Duodenal mucosa (tissue), 2 donors: ENCODE data around the gene RUNX3.

Source experiments
- H3K27ac ChIP-seq: one replicate; pipeline ENCODE4 v1.7.0; 2013; ENCODE audit warnings: low read depth, low read length
- H3K27me3 ChIP-seq, 2 donors: one replicate each; pipeline ENCODE4 v1.7.0; 2013; ENCODE audit warnings: low read length in 2 of 2, control low read depth in 1 of 2; ENCODE audit not compliant: insufficient read depth in 2 of 2, control insufficient read depth in 1 of 2
- H3K36me3 ChIP-seq, 2 donors: one replicate each; pipeline ENCODE4 v1.7.0; 2013; ENCODE audit warnings: low read length in 2 of 2, control low read depth in 1 of 2; ENCODE audit not compliant: insufficient read depth in 2 of 2, control insufficient read depth in 1 of 2
- H3K4me1 ChIP-seq, 2 donors: one replicate each; pipeline ENCODE4 v1.7.0; 2013; ENCODE audit warnings: low read length in 2 of 2, control low read depth in 1 of 2; ENCODE audit not compliant: insufficient read depth in 2 of 2, control insufficient read depth in 1 of 2
- H3K4me3 ChIP-seq, 2 donors: one replicate each; pipeline ENCODE4 v1.7.0; 2013; ENCODE audit warnings: low read length in 2 of 2, low read depth in 1 of 2
- H3K9ac ChIP-seq, 2 donors: one replicate each; pipeline ENCODE4 v1.7.0; 2013; ENCODE audit warnings: low read length in 2 of 2, low read depth in 1 of 2
- H3K9me3 ChIP-seq, 2 donors: one replicate each; pipeline ENCODE4 v1.7.0; 2013; ENCODE audit warnings: low read length in 2 of 2, control low read depth in 1 of 2; ENCODE audit not compliant: control insufficient read depth in 1 of 2

The RUNX3 gene

DNA sequence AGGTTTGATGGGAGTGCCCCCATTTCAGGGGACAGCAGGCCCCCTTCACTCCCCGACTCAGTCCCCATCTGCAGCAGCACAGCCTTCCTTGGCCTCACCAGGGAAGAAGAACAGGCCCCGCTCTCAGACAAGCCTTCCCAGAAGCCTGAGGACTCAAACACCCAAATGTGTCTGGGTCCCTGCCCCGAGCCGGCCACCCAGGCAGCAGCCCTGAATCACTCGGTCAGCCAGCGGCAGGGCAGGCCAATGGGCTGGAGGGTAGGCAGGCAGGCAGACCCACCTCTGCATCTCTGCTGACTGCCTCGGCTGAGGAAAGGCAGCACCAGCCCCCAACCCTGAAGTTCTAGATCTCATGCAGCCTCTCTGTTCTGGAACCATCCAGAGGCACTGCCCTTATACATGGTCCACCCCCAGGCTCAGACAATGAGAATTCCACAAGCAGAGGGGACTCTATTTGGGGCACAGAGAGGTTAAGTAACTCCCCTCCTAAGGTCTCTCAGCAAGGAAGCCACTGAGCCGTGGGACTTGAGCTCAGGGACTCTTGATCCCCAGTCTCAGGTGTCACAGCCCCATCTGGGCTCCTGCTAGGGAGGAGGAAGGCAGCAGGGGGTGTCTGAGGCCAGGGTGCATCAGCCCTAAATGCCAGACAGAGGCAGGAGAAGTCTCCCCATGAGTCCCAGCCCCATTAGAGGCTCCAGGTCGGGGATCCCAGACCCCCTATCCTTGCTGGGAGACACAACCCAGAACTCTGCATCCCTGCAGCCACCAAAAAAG lies 33.2 kb upstream of the RUNX3 start:
- H3K27ac ChIP-seq: no peak overlapping the region

DNA sequence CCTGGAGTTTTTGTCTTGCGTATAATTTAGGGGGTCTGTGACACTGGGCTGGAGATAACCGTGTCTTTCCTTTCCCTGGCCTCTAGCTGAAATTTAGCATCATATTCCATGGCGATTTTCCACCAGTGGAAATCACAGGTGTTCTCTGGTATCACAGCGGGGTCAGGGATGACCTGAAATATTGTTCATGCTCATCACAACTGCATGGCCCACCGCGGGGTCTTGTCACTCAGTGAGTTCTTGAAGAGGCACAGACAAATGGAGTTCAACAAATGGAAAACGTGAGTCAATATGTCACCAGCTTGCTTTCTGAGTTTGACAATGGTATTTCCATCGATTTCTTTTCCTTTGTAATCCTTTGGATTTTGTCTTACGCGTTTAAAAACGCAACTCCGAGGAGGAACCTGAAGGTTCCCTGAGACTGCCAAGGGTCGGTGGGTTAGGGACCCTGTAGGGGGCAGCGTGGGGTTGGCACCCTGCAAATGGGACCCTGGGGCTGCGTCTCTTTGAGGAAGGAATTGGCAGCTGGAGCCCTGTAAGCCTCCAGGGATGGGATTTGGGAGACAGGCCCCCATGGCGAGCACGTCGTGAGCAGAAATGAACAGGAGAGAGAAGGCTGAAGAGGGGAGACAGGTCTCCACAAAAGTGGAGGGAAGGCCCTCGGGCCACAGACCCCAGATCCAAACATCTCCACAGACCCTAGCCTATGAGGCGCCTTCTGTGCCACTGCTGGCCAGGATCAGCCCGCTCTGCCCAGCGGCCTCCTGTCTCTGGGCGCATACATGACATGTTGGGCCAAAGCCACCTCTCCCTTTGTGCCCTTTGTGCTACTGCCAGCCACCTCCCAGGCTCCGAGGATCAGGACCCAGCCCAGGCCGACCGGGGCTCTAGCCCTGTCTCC lies 32.1 kb upstream of the RUNX3 start:
- peaks cover 0 to 7% of the 10 kb centered on the region in 2 donors for H3K4me1 ChIP-seq
- H3K9me3 ChIP-seq: no peaks in the 10 kb centered on the region
- no peaks in the 10 kb centered on the region for H3K27me3 ChIP-seq
- H3K36me3 ChIP-seq: no peaks in the 10 kb centered on the region
- H3K9ac ChIP-seq: peak overlapping the region in 1 of 2 donors; percentile 39
- H3K4me3 ChIP-seq: peak overlapping the region; percentile 7 to 59
- no peak overlapping the region for H3K27ac ChIP-seq

More for the DNA sequence above, 33.2 kb upstream of the RUNX3 start:
- Histone ChIP-seq H3K4me3 (peak overlapping the region; percentile 23 to 59), H3K9ac (peak overlapping the region; percentile 39 to 45), H3K9me3 (no peaks in the 10 kb centered on the region), H3K36me3 (no peaks in the 10 kb centered on the region), H3K4me1 (peaks cover 0 to 7% of the 10 kb centered on the region in 2 donors), H3K27me3 (no peaks in the 10 kb centered on the region)

DNA sequence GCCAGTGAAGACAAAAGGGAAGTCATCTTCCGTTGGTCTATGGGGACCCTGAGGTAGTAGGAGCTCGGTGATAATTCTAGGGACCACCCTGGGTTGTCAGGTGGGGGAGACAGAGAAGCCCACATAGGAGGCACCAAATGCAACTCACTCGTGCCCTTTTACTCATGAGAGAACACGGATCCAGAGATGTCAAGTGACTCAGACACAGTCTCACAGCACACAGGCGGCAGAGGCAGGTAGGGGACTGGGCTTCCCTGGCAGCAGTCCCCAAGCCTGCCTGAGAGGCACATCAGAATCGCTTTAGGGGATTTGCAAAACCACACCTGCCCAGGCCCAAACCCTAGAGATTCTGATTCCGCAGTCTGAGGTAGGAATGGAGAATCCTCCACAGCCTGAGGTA lies 31.3 kb upstream of the RUNX3 start:
- Histone ChIP-seq H3K27me3 (no peaks in the 10 kb centered on the region), H3K4me1 (peaks cover 0 to 10% of the 10 kb centered on the region in 2 donors), H3K9ac (no peak overlapping the region), H3K9me3 (no peaks in the 10 kb centered on the region), H3K36me3 (no peaks in the 10 kb centered on the region), H3K4me3 (no peak overlapping the region), H3K27ac (no peak overlapping the region)

- H3K27me3 ChIP-seq: no peaks in the 10 kb centered on the region
- H3K36me3 ChIP-seq: no peaks in the 10 kb centered on the region
- H3K27ac ChIP-seq: no peak overlapping the region
- peaks cover 0 to 11% of the 10 kb centered on the region in 2 donors for H3K4me1 ChIP-seq
- H3K4me3 ChIP-seq: no peak overlapping the region
- no peaks in the 10 kb centered on the region for H3K9me3 ChIP-seq
- H3K9ac ChIP-seq: no peak overlapping the region
These were observed 30.2 kb upstream of the RUNX3 start for GRCh38 chr1:24960071-24960801.

GRCh38 chr1:24959623-24959975 lies 29.5 kb upstream of the RUNX3 start:
- Histone ChIP-seq H3K27me3 (no peaks in the 10 kb centered on the region), H3K4me1 (peaks cover 1 to 13% of the 10 kb centered on the region in 2 donors), H3K9me3 (no peaks in the 10 kb centered on the region), H3K9ac (no peak overlapping the region), H3K27ac (no peak overlapping the region), H3K4me3 (no peak overlapping the region), H3K36me3 (no peaks in the 10 kb centered on the region)

- Histone ChIP-seq H3K4me1 (peaks cover 5 to 13% of the 10 kb centered on the region in 2 donors), H3K9me3 (no peaks in the 10 kb centered on the region), H3K27me3 (no peaks in the 10 kb centered on the region), H3K9ac (no peak overlapping the region), H3K36me3 (no peaks in the 10 kb centered on the region), H3K4me3 (no peak overlapping the region), H3K27ac (no peak overlapping the region)
These were observed 28.9 kb upstream of the RUNX3 start for GRCh38 chr1:24958766-24959622.

DNA sequence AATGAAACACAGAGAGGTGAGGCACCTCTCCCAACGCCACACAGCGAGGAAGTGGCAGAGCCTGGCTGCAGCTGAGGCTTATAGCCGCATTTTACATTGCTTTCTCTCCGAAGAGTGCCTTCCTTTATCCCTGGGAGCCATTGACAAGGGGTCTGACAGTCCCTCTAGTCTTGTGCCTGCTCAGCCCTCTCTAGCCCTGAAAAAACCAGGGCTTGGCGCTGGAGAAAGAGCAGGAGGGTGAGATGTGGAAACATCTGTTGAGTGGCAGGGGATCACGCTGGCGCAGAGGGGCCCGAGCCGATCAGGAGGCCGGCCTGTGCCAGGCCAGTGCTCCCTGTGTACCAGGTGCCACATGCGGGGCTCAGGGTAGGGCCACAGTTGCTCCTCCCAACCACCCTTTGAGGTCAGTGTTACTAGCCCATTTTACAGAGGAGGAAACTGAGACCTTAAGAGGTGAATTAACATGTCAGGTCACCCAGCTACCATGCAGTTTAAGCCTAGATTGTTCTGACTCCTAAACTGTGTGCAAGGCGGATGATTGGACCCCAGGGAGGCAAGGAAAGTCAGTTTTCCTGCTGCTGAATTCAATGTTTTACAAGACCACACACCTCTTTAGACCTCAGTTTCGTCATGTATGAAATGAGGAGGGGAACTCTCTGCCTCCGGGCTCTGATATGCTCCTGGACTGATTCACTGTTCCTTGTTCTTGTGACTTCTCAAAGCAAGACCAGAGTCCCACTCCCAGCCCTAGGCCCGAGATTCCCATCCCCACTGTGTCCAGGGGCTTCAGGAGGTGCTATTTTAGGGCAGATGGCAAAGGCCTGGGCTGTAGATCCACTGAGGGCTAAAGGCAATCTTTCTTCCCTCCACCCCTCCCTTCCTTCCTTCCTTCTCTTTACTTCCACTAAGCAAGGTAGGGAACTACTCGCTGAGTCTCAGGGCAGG lies 28.0 kb upstream of the RUNX3 start:
- H3K4me3 ChIP-seq: no peak overlapping the region
- H3K9me3 ChIP-seq: no peaks in the 10 kb centered on the region
- no peaks in the 10 kb centered on the region for H3K36me3 ChIP-seq
- peaks cover 5 to 13% of the 10 kb centered on the region in 2 donors for H3K4me1 ChIP-seq
- no peak overlapping the region for H3K27ac ChIP-seq
- H3K27me3 ChIP-seq: no peaks in the 10 kb centered on the region
- no peak overlapping the region for H3K9ac ChIP-seq

DNA sequence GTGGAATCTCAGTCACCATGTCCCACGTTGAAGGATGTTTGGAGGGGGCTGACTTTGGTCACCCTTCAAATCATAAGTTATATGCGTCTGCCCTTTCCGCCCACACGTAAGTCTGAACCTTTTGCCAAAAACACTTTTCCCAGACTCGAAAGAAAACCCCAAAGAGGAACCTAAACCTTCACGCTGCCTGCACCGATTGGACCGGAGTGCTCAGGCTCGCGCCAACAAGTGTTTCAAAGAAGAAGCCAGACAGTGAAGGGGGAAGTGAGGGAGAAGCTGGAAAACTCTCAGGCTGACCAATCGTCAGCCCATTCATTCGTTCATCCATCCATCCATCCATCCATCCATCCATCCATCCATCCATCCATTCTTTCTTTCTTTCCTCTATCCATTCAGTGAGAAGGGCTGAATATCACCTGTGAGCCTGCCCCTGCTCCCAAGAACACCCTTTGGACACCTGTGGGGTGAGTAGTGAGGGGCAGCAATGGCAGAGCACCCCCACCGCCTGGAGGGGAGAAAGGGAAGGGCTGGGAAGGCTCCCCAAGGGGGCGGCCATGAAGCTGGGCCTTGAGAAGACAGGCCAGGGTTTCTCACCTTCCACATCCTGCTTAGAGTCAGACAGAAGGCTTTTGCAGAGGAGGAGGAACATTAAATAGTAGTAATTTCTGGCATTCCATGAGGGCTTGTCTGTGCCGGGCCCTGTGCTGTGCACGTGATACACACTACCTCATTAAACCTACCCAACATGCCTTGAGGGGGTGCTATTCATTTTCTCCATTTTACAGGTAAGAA lies 27.1 kb upstream of the RUNX3 start:
- H3K4me1 ChIP-seq: peaks cover 5 to 13% of the 10 kb centered on the region in 2 donors
- H3K27ac ChIP-seq: no peak overlapping the region
- no peaks in the 10 kb centered on the region for H3K9me3 ChIP-seq
- no peak overlapping the region for H3K4me3 ChIP-seq
- H3K36me3 ChIP-seq: no peaks in the 10 kb centered on the region
- H3K9ac ChIP-seq: no peak overlapping the region
- no peaks in the 10 kb centered on the region for H3K27me3 ChIP-seq
